ENCODE results near the gene TMEM151B.

DNA sequence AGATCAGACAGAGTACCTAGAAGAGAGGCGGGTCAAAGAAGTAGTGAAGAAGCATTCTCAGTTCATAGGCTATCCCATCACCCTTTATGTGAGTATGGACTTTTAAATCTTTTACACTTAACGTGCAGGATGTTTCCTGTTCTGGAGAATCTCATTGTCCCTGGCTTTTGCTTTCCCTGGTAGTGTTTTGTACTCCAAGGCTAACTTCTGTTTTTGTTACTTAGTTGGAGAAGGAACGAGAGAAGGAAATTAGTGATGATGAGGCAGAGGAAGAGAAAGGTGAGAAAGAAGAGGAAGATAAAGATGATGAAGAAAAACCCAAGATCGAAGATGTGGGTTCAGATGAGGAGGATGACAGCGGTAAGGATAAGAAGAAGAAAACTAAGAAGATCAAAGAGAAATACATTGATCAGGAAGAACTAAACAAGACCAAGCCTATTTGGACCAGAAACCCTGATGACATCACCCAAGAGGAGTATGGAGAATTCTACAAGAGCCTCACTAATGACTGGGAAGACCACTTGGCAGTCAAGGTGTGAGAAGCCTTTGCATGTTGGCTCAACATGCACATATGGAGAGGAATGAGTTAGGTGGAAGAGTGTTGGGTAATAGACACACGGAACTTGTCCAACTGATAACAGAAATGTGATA, 20.1 kb upstream of the TMEM151B start:
- TF ChIP-seq EZH2 (IDR thresholded peaks at IDR 0.05; ENCODE audit: borderline replicate concordance), result no peak
- TF ChIP-seq, protein P1, sequence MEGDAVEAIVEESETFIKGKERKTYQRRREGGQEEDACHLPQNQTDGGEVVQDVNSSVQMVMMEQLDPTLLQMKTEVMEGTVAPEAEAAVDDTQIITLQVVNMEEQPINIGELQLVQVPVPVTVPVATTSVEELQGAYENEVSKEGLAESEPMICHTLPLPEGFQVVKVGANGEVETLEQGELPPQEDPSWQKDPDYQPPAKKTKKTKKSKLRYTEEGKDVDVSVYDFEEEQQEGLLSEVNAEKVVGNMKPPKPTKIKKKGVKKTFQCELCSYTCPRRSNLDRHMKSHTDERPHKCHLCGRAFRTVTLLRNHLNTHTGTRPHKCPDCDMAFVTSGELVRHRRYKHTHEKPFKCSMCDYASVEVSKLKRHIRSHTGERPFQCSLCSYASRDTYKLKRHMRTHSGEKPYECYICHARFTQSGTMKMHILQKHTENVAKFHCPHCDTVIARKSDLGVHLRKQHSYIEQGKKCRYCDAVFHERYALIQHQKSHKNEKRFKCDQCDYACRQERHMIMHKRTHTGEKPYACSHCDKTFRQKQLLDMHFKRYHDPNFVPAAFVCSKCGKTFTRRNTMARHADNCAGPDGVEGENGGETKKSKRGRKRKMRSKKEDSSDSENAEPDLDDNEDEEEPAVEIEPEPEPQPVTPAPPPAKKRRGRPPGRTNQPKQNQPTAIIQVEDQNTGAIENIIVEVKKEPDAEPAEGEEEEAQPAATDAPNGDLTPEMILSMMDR (IDR thresholded peaks at IDR 0.05; ENCODE audit: poor library complexity), result no peak
- TF ChIP-seq EZH2phosphoT487 (IDR thresholded peaks at IDR 0.05; ENCODE audit: low read depth, severe bottlenecking, unreplicated experiment), result no peak
